GM23338 (cell line): Measurements from ENCODE around the gene MAPK12. TPM values are rescaled to one million over a fixed set of nuclear protein-coding genes. Genes with fewer than 3 reads are reported as not detected.

ENCODE experiments used
- ATAC-seq: fragments of 200-7000 bp; cut with Tn5 transposase; 3 replicates; pipeline ENCODE4 v1.9.1; 2020
- DNase-seq: peaks from one replicate; pipeline ENCODE4 v3.0.0-alpha.2; 2015; ENCODE audit warnings: low spot score
- H2AFZ ChIP-seq: fragments of 200-600 bp; sonication (generic); 2 replicates; pipeline ENCODE4 v1.8.0; 2016; ENCODE audit warnings: antibody characterized with exemption, mild to moderate bottlenecking, moderate library complexity
- H3F3A ChIP-seq: fragments of 200-600 bp; sonication (generic); replicated peaks from 2 replicates; pipeline ENCODE4 v1.8.0; 2017; ENCODE audit warnings: antibody characterized with exemption, mixed run types, low read depth
- H3K27ac ChIP-seq: fragments of 200-600 bp; sonication (generic); 2 replicates; pipeline ENCODE4 v1.6.1; 2016; ENCODE audit warnings: low read depth
- H3K27me3 ChIP-seq: fragments of 200-600 bp; sonication (generic); 2 replicates; pipeline ENCODE4 v1.8.0; 2016; ENCODE audit warnings: mild to moderate bottlenecking, mixed run types, moderate library complexity; ENCODE audit not compliant: insufficient read depth
- H3K36me3 ChIP-seq: fragments of 200-600 bp; sonication (generic); 2 replicates; pipeline ENCODE4 v1.8.0; 2016; ENCODE audit warnings: mild to moderate bottlenecking; ENCODE audit not compliant: insufficient read depth
- H3K4me1 ChIP-seq: fragments of 200-600 bp; sonication (generic); 2 replicates; pipeline ENCODE4 v1.8.0; 2016; ENCODE audit warnings: mild to moderate bottlenecking, moderate library complexity; ENCODE audit not compliant: insufficient read depth
- H3K4me2 ChIP-seq: fragments of 200-600 bp; sonication (generic); 2 replicates; pipeline ENCODE4 v1.7.1; 2017; ENCODE audit warnings: mixed run types
- H3K4me3 ChIP-seq: fragments of 200-600 bp; sonication (generic); 2 replicates; pipeline ENCODE4 v1.6.1; 2016; ENCODE audit warnings: mixed run types
- H3K79me2 ChIP-seq: fragments of 200-600 bp; sonication (generic); replicated peaks from 2 replicates; pipeline ENCODE4 v1.8.0; 2017; ENCODE audit warnings: mild to moderate bottlenecking; ENCODE audit not compliant: insufficient read depth
- H3K9me2 ChIP-seq: fragments of 200-600 bp; sonication (generic); 2 replicates; pipeline ENCODE4 v1.8.0; 2017; ENCODE audit not compliant: insufficient read depth
- H4K20me1 ChIP-seq: fragments of 200-600 bp; sonication (generic); replicated peaks from 2 replicates; pipeline ENCODE4 v1.8.0; 2017; ENCODE audit warnings: mild to moderate bottlenecking; ENCODE audit not compliant: insufficient read depth
- H3K27ac Mint-ChIP-seq: 2 replicates; pipeline ENCODE4 v1.8.0; 2020; ENCODE audit warnings: inconsistent platforms, mild to moderate bottlenecking, moderate library complexity, mixed read lengths
- H3K27me3 Mint-ChIP-seq: 3 replicates; pipeline ENCODE4 v1.8.0; 2022; ENCODE audit warnings: low read depth, mild to moderate bottlenecking, moderate library complexity, mixed read lengths, inconsistent platforms; ENCODE audit not compliant: insufficient read depth, poor library complexity
- H3K36me3 Mint-ChIP-seq: 3 replicates; pipeline ENCODE4 v1.8.0; 2021; ENCODE audit warnings: low read depth, mild to moderate bottlenecking, inconsistent platforms, moderate library complexity, mixed read lengths
- H3K4me1 Mint-ChIP-seq: 3 replicates; pipeline ENCODE4 v1.8.0; 2020; ENCODE audit warnings: mild to moderate bottlenecking, inconsistent platforms, mixed read lengths
- H3K4me3 Mint-ChIP-seq: 3 replicates; pipeline ENCODE4 v1.8.0; 2021; ENCODE audit warnings: moderate library complexity, mild to moderate bottlenecking, inconsistent platforms, mixed read lengths
- H3K9me3 Mint-ChIP-seq: 3 replicates; pipeline ENCODE4 v1.8.0; 2020; ENCODE audit warnings: moderate library complexity, mild to moderate bottlenecking, inconsistent platforms, mixed read lengths
- CREB1 ChIP-seq: fragments of 250-450 bp; sonication (Bioruptor Pico); IDR thresholded peaks from 2 replicates; pipeline ENCODE4 v1.5.0; 2020; ENCODE audit warnings: low read depth, mild to moderate bottlenecking, moderate library complexity
- CTCF ChIP-seq, 2 experiments: fragments of 200-600 bp in 1 of 2; sonication (generic) in 1 of 2; conservative IDR thresholded peaks; 2 replicates each; pipeline versions ENCODE4 v1.5.1 to v1.6.1; 2016 to 2017; ENCODE audit warnings: antibody characterized with exemption in 2 of 2, low read depth in 2 of 2, mild to moderate bottlenecking in 2 of 2, moderate library complexity in 1 of 2
- EZH2 ChIP-seq: fragments of 200-600 bp; sonication (generic); IDR thresholded peaks from one replicate; pipeline ENCODE4 v1.8.0; 2017; ENCODE audit warnings: antibody characterized with exemption, mild to moderate bottlenecking, low read depth; ENCODE audit not compliant: unreplicated experiment
- EZH2phosphoT487 ChIP-seq: fragments of 200-600 bp; sonication (generic); IDR thresholded peaks from one replicate; pipeline ENCODE4 v1.8.1; 2018; ENCODE audit warnings: antibody characterized with exemption; ENCODE audit not compliant: unreplicated experiment
- JUNB ChIP-seq: IDR thresholded peaks from one replicate; pipeline ENCODE4 v1.6.1; 2016; ENCODE audit warnings: antibody characterized with exemption; ENCODE audit not compliant: unreplicated experiment
- NANOG ChIP-seq: IDR thresholded peaks from 2 replicates; pipeline ENCODE4 v1.6.1; 2016; ENCODE audit warnings: antibody characterized with exemption, borderline replicate concordance
- POLR2AphosphoS5 ChIP-seq: IDR thresholded peaks from 2 replicates; pipeline ENCODE4 v1.6.1; 2016; ENCODE audit warnings: antibody characterized with exemption, low read depth
- REST ChIP-seq: IDR thresholded peaks from one replicate; pipeline ENCODE4 v1.6.1; 2018; ENCODE audit warnings: antibody characterized with exemption; ENCODE audit not compliant: unreplicated experiment
- STAT1 ChIP-seq: IDR thresholded peaks from one replicate; pipeline ENCODE4 v1.6.1; 2016; ENCODE audit warnings: antibody characterized with exemption; ENCODE audit not compliant: unreplicated experiment
- ZNF114 ChIP-seq: fragments of 250-450 bp; sonication (Bioruptor Pico); IDR thresholded peaks from 2 replicates; pipeline ENCODE4 v1.5.0; 2020; ENCODE audit warnings: mild to moderate bottlenecking, moderate library complexity
- ZNF331 ChIP-seq: fragments of 250-450 bp; sonication (Bioruptor Pico); IDR thresholded peaks from 2 replicates; pipeline ENCODE4 v1.5.0; 2020; ENCODE audit warnings: low read depth, mild to moderate bottlenecking, moderate library complexity
- ZNF462 ChIP-seq: fragments of 250-450 bp; sonication (Bioruptor Pico); IDR thresholded peaks from 2 replicates; pipeline ENCODE4 v1.5.0; 2020; ENCODE audit warnings: mild to moderate bottlenecking, moderate library complexity
- polyA plus RNA-seq: library from polyadenylated mRNA; unstranded; fragments of >200 nt; fragmentation: Nextera tagmentation; extraction: Ambion mirVana; gene quantifications from 2 replicates; pipeline ENCODE4 v1.2.1, GENCODE V29; 2016
- total RNA-seq: library from RNA; depleted of rRNA; stranded (reverse); fragments of >200 nt; shearing (Covaris generic); gene quantifications from 2 replicates; pipeline ENCODE4 v1.2.3, GENCODE V29; 2014

MAPK12 gene
- total and polyA plus RNA-seq, 2 experiments from 2014 or later = 10.4 to 26.1 TPM

DNA sequence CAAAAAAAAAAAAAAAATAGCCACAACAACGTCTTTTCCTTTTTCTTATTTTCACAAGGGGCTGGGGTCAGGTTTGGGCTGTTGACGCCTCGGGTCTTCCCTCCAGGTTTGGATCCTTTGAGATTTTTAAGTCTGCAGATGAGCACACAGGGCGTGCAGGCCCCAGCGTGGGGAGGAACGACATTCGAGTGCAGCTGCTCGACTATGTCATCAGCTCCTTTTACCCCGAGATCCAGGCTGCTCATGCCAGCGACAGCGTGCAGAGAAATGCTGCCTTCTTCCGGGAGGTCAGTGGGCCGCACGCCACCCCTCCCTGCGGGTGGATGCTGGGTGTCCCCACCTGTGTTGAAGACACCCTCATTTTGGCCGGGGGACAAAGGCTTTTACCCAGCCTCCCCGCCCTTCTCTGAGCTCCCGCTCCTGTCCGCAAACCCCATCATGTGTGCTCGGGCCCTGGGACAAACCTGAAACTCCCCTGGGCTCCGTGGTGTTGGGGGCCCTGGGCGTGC, 53.0 kb downstream of the MAPK12 start:
- Histone ChIP-seq H2AFZ (no peak overlapping the region), H3K79me2 (peaks cover 18% of the 10 kb centered on the region), H3F3A (peaks cover 2% of the 10 kb centered on the region; the same call in 1 of the 2 replicates), H3K27me3 (no peaks in the 10 kb centered on the region), H3K9me2 (no peaks in the 10 kb centered on the region), H4K20me1 (peaks cover 11% of the 10 kb centered on the region), H3K36me3 (0 out of 2 replicates have a peak, but pooled peaks cover 7% of the 10 kb centered on the region), H3K27ac (no peak overlapping the region), H3K4me3 (no peak overlapping the region), H3K4me1 (no peaks in the 10 kb centered on the region), H3K4me2 (no peak overlapping the region)
- no peak for ATAC-seq
- TF ChIP-seq CTCF (conservative IDR thresholded peaks at IDR 0.05; ENCODE audit: low read depth in 2 of 2) (no peak), CREB1 (CRISPR knock-in tag) (no peak), ZNF462 (CRISPR knock-in tag) (no peak), EZH2phosphoT487 (no peak), ZNF114 (no peak), JUNB (no peak), POLR2AphosphoS5 (no peak), STAT1 (no peak), NANOG (no peak), REST (no peak), ZNF331 (CRISPR knock-in tag) (no peak), EZH2 (no peak)
- peaks cover 9% of the 10 kb centered on the region for H3K27me3 Mint-ChIP-seq
- H3K27ac Mint-ChIP-seq = no peak overlapping the region; the same call in 1 of the 2 replicates
- DNase-seq = no peak
- peaks cover 43% of the 10 kb centered on the region for H3K36me3 Mint-ChIP-seq
- H3K4me1 Mint-ChIP-seq = 0 out of 3 replicates have a peak, but pooled peaks cover 2% of the 10 kb centered on the region
- no peak overlapping the region for H3K4me3 Mint-ChIP-seq
- peaks cover 5% of the 10 kb centered on the region; the same call in 2 of the 3 replicates for H3K9me3 Mint-ChIP-seq
